Trophoblast cell (in vitro differentiated cells and primary cell): ENCODE data around the gene CARNS1.

Source experiments
- DNase-seq, 2 donors: peaks; one replicate each; pipeline ENCODE4 v3.0.0-alpha.2; 2016
- H2AFZ ChIP-seq: 2 replicates; pipeline ENCODE4 v1.6.1; 2013; ENCODE audit warnings: low read length, moderate library complexity, mild to moderate bottlenecking; ENCODE audit not compliant: insufficient read depth, poor library complexity
- H2AK5ac ChIP-seq: 2 replicates; pipeline ENCODE4 v1.6.1; 2013; ENCODE audit warnings: mild to moderate bottlenecking, low read length
- H2BK120ac ChIP-seq: 2 replicates; pipeline ENCODE4 v1.6.1; 2013; ENCODE audit warnings: low read length, mild to moderate bottlenecking, moderate library complexity; ENCODE audit not compliant: insufficient read depth, poor library complexity
- H2BK12ac ChIP-seq: 2 replicates; pipeline ENCODE4 v1.6.1; 2013; ENCODE audit warnings: mild to moderate bottlenecking, low read length, moderate library complexity
- H2BK5ac ChIP-seq: 2 replicates; pipeline ENCODE4 v1.6.1; 2013; ENCODE audit warnings: low read length, low read depth, moderate library complexity, mild to moderate bottlenecking; ENCODE audit not compliant: poor library complexity
- H3K14ac ChIP-seq: 2 replicates; pipeline ENCODE4 v1.6.1; 2013; ENCODE audit warnings: mild to moderate bottlenecking, low read length
- H3K18ac ChIP-seq: 2 replicates; pipeline ENCODE4 v1.6.1; 2013; ENCODE audit warnings: mild to moderate bottlenecking, low read length
- H3K23ac ChIP-seq: 2 replicates; pipeline ENCODE4 v1.6.1; 2013; ENCODE audit warnings: low read length
- H3K27ac ChIP-seq: 2 replicates; pipeline ENCODE4 v1.5.1; 2013; ENCODE audit warnings: low read depth, mild to moderate bottlenecking, inconsistent platforms, low read length, moderate library complexity
- H3K27me3 ChIP-seq: 2 replicates; pipeline ENCODE4 v1.6.1; 2013; ENCODE audit warnings: inconsistent platforms, mild to moderate bottlenecking, low read length, moderate library complexity; ENCODE audit not compliant: insufficient read depth
- H3K36me3 ChIP-seq, 2 experiments: 1 replicate in 1 of 2; 2 replicates in 1 of 2; pipeline ENCODE4 v1.6.1; 2013; ENCODE audit warnings: low read length in 2 of 2, mild to moderate bottlenecking in 2 of 2, moderate library complexity in 1 of 2; ENCODE audit not compliant: insufficient read depth in 2 of 2, control insufficient read depth in 1 of 2
- H3K4ac ChIP-seq: 2 replicates; pipeline ENCODE4 v1.6.1; 2013; ENCODE audit warnings: low read depth, mild to moderate bottlenecking, low read length, moderate library complexity
- H3K4me1 ChIP-seq, 2 experiments: 1 replicate in 1 of 2; 2 replicates in 1 of 2; pipeline ENCODE4 v1.6.1; 2013; ENCODE audit warnings: low read length in 2 of 2, mild to moderate bottlenecking in 2 of 2, moderate library complexity in 1 of 2; ENCODE audit not compliant: insufficient read depth in 2 of 2, control insufficient read depth in 1 of 2
- H3K4me2 ChIP-seq: 2 replicates; pipeline ENCODE4 v1.6.1; 2013; ENCODE audit warnings: inconsistent platforms, mild to moderate bottlenecking, low read length, moderate library complexity
- H3K4me3 ChIP-seq: 2 replicates; pipeline ENCODE4 v1.5.1; 2013; ENCODE audit warnings: mild to moderate bottlenecking, low read depth, low read length, inconsistent platforms
- H3K79me1 ChIP-seq: one replicate; pipeline ENCODE4 v1.6.1; 2013; ENCODE audit warnings: low read length
- H3K79me2 ChIP-seq: 2 replicates; pipeline ENCODE4 v1.6.1; 2013; ENCODE audit warnings: low read length, mild to moderate bottlenecking; ENCODE audit not compliant: control insufficient read depth, insufficient read depth, poor library complexity
- H3K9ac ChIP-seq: 2 replicates; pipeline ENCODE4 v1.6.1; 2013; ENCODE audit warnings: mild to moderate bottlenecking, low read length
- H3K9me3 ChIP-seq: 2 replicates; pipeline ENCODE4 v1.6.1; 2013; ENCODE audit warnings: low read depth, mild to moderate bottlenecking, control low read depth, inconsistent platforms, low read length; ENCODE audit not compliant: insufficient read depth
- H4K12ac ChIP-seq: 2 replicates; pipeline ENCODE4 v1.6.1; 2013; ENCODE audit warnings: low read depth, mild to moderate bottlenecking, low read length, moderate library complexity
- H4K8ac ChIP-seq: 2 replicates; pipeline ENCODE4 v1.6.1; 2013; ENCODE audit warnings: low read depth, mild to moderate bottlenecking, low read length, moderate library complexity
- H4K91ac ChIP-seq: one replicate; pipeline ENCODE4 v1.6.1; 2013; ENCODE audit warnings: low read depth, mild to moderate bottlenecking, low read length, moderate library complexity
- WGBS: extraction: QIAGEN DNeasy Blood & Tissue Kit; methylation state at CpG from one replicate; pipeline ENCODE4 v1.1.7; 2013; ENCODE audit warnings: missing lambda C conversion rate; ENCODE audit not compliant: insufficient read length, insufficient coverage; ENCODE audit errors: extremely low coverage; 5-methylcytosine and 5-hydroxymethylcytosine counted together

CARNS1 gene

DNA sequence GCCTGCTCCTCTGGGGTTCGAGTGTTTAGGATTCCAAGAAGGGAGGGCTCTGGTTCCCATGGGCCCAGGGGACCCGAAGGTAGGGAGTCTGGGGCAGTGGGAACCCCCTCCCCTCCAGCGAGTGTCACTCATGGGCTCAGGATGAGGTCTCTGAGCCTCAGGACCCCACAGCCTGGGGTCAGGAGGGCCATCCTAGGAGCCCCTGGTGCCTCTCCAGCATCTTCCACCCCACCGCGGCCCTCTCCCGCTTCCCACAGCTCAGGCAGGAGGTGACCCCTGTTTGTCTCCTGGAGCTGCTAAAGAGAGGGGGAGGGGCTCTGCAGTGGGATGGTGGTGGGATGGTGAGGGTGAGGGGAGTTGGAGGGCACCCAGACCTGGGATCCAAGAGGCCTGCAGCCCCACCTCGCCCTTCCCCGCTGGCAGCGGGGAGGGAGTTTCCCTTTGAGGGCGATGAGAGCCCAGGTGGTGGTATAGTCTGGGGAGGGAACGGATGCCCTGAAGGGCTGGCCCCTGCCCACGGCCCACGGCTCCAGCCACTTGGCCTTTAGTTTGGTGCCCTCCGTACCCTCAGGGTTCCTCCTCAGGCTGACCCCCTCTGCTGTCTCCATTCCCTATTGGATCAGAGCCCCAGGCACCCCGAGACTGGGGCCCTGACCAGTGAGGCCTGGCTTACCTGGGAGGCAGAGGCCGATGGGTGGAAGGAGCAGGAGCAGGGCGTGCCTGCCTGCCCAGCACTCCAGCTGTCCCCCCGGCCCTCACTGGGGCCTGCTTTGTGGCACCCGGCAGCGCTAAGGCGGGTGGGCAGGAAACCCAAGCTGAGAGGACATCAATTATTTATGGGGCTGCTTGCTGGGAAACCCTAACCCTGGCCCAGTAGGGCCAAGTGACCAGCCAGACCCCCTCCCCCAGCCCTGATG is 38.6 kb downstream of the CARNS1 start:
- no peak overlapping the region for H4K8ac ChIP-seq
- H3K27me3 ChIP-seq = no peaks in the 10 kb centered on the region
- no peak overlapping the region for H4K12ac ChIP-seq
- no peak overlapping the region for H3K23ac ChIP-seq
- H2BK5ac ChIP-seq = no peak overlapping the region
- no peak for DNase-seq
- H2AK5ac ChIP-seq = no peak overlapping the region
- H2BK120ac ChIP-seq = no peak overlapping the region
- H3K4me2 ChIP-seq = no peak overlapping the region
- no peaks in the 10 kb centered on the region for H3K79me1 ChIP-seq
- WGBS = no CpG with 5 or more reads among the region's 21 CpGs
- peaks cover 4% of the 10 kb centered on the region for H3K9me3 ChIP-seq
- no peak overlapping the region for H3K9ac ChIP-seq
- no peak overlapping the region for H3K4me3 ChIP-seq
- H3K4ac ChIP-seq = no peak overlapping the region
- no peak overlapping the region for H3K27ac ChIP-seq
- H2AFZ ChIP-seq = no peak overlapping the region
- H4K91ac ChIP-seq = no peak overlapping the region
- no peaks in the 10 kb centered on the region for H3K79me2 ChIP-seq
- H2BK12ac ChIP-seq = no peak overlapping the region
- H3K18ac ChIP-seq = no peak overlapping the region
- no peak overlapping the region for H3K14ac ChIP-seq
- H3K36me3 ChIP-seq = no peaks in the 10 kb centered on the region
- H3K4me1 ChIP-seq = no peaks in the 10 kb centered on the region

DNA sequence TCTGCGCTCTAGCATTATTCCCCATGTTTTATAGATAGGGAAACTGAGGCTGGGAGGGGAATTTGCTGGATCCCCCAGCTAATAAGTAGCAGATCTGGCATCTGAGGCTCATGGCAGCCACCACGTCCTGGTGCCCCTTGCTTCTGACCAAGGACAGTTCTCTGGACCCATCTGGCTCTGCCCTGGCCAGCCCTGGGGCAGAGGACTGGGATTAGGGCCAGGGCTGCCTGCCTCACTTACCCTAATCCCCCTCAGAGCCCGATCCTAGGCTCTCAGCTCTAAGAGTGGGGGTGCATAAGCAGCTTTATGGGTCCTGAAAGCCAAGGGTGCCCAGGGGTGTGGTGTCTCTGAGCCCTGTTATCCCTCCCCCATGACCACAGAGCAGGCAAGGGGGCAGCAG is 39.6 kb downstream of the CARNS1 start, which contains the start of gene CABP4:
Gene CABP4, plus strand, starts transcription at position 301 of the 400 bp plus-strand sequence. Its CDS starts 70 bp downstream, at position 371.
- Histone ChIP-seq H2AFZ (no peak within 1 kb of the TSS), H3K4me2 (no peak within 1 kb of the TSS), H4K12ac (no peak within 1 kb of the TSS), H4K8ac (no peak within 1 kb of the TSS), H3K23ac (no peak within 1 kb of the TSS), H2AK5ac (no peak within 1 kb of the TSS), H3K9me3 (peaks cover 4% of the 10 kb centered on the region), H3K79me1 (no peaks in the 10 kb centered on the region), H3K27ac (no peak within 1 kb of the TSS), H3K4ac (no peak within 1 kb of the TSS), H3K27me3 (no peaks in the 10 kb centered on the region), H3K18ac (no peak within 1 kb of the TSS), H4K91ac (no peak within 1 kb of the TSS), H2BK12ac (no peak within 1 kb of the TSS), H3K9ac (no peak within 1 kb of the TSS), H2BK5ac (no peak within 1 kb of the TSS), H3K79me2 (no peaks in the 10 kb centered on the region), H3K14ac (no peak within 1 kb of the TSS), H2BK120ac (no peak within 1 kb of the TSS), H3K4me1 (no peaks in the 10 kb centered on the region), H3K4me3 (no peak within 1 kb of the TSS), H3K36me3 (no peaks in the 10 kb centered on the region)
- WGBS = no CpG with 5 or more reads among the region's 3 CpGs
- no peak for DNase-seq

DNA sequence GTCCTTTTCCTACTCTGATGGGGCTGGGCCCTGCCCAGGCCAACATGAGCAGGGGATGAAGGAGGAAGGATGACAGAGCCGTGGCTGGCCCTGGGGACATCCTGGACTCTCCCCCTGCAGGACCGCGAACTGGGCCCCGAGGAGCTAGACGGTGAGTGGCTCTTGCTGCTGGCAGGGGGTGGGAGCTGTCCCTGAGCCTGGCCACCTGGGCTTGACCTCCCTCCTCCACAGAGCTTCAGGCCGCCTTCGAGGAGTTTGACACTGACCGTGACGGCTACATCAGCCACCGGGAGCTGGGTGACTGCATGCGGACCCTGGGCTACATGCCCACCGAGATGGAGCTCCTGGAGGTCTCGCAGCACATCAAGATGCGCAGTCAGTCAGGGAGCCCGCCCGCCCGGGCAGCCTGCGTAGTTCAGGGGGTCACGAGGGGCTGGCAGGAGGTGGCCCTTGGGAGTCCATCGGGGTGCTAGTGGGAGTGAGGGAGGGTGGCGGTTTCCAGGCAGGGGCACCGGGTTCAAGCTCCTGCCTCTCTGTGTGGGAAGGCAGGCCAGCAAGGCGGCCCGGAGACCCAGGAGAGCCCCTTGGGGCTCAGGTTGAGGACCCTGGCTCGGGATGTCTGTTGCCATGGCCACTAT is 40.7 kb downstream of the CARNS1 start:
- no CpG with 5 or more reads among the region's 25 CpGs for WGBS

GRCh38 chr11:67457453-67457852 is 42.0 kb downstream of the CARNS1 start:
- H2AK5ac ChIP-seq = no peak overlapping the region
- H3K4me2 ChIP-seq = no peak overlapping the region
- H2BK12ac ChIP-seq = no peak overlapping the region
- no peaks in the 10 kb centered on the region for H3K27me3 ChIP-seq
- no peak overlapping the region for H3K27ac ChIP-seq
- no peaks in the 10 kb centered on the region for H3K79me2 ChIP-seq
- no peak overlapping the region for H3K14ac ChIP-seq
- H3K4ac ChIP-seq = no peak overlapping the region
- peaks cover 2% of the 10 kb centered on the region for H3K9me3 ChIP-seq
- H3K36me3 ChIP-seq = no peaks in the 10 kb centered on the region
- no peak for DNase-seq
- H4K8ac ChIP-seq = no peak overlapping the region
- no peaks in the 10 kb centered on the region for H3K79me1 ChIP-seq
- H3K4me1 ChIP-seq = no peaks in the 10 kb centered on the region
- no peak overlapping the region for H2AFZ ChIP-seq
- no peak overlapping the region for H2BK120ac ChIP-seq
- H2BK5ac ChIP-seq = no peak overlapping the region
- WGBS = no CpG with 5 or more reads among the region's 12 CpGs
- H4K91ac ChIP-seq = no peak overlapping the region
- H3K23ac ChIP-seq = no peak overlapping the region
- no peak overlapping the region for H4K12ac ChIP-seq
- peak overlapping the region; percentile 10 for H3K4me3 ChIP-seq
- H3K9ac ChIP-seq = no peak overlapping the region
- H3K18ac ChIP-seq = no peak overlapping the region

More for the DNA sequence above, 40.7 kb downstream of the CARNS1 start:
- H4K8ac ChIP-seq = no peak overlapping the region
- H2AK5ac ChIP-seq = no peak overlapping the region
- H3K14ac ChIP-seq = no peak overlapping the region
- H3K18ac ChIP-seq = no peak overlapping the region
- no peak overlapping the region for H3K9ac ChIP-seq
- no peaks in the 10 kb centered on the region for H3K79me2 ChIP-seq
- no peaks in the 10 kb centered on the region for H3K36me3 ChIP-seq
- H3K9me3 ChIP-seq = peaks cover 4% of the 10 kb centered on the region
- no peak overlapping the region for H2BK12ac ChIP-seq
- H2BK120ac ChIP-seq = no peak overlapping the region
- H2AFZ ChIP-seq = no peak overlapping the region
- H3K23ac ChIP-seq = no peak overlapping the region
- H3K4me2 ChIP-seq = no peak overlapping the region
- H3K4ac ChIP-seq = no peak overlapping the region
- no peaks in the 10 kb centered on the region for H3K27me3 ChIP-seq
- H3K79me1 ChIP-seq = no peaks in the 10 kb centered on the region
- H3K4me3 ChIP-seq = no peak overlapping the region
- no peak for DNase-seq
- no peak overlapping the region for H3K27ac ChIP-seq
- no peak overlapping the region for H4K12ac ChIP-seq
- no peak overlapping the region for H2BK5ac ChIP-seq
- H3K4me1 ChIP-seq = no peaks in the 10 kb centered on the region
- no peak overlapping the region for H4K91ac ChIP-seq
